GM19238 (cell line): Measurements from ENCODE around the gene NAV1.
"Not testable (repeated sequence)": the region's sequence is repeated elsewhere in the genome, so short reads cannot be mapped to it uniquely, and the experiment has no call there.

ENCODE experiments used
- DNase-seq: peaks from one replicate; pipeline ENCODE4 v3.0.0; 2011; ENCODE audit warnings: low spot score; ENCODE audit not compliant: insufficient read length

The NAV1 gene

GRCh38 chr1:201565024-201565730 lies 26.2 kb downstream of the NAV1 start:
- no peak for DNase-seq

GRCh38 chr1:201565771-201566528 lies 27.0 kb downstream of the NAV1 start:
- no peak for DNase-seq

GRCh38 chr1:201566529-201566823 lies 27.5 kb downstream of the NAV1 start:
- DNase-seq = no peak

- DNase-seq = no peak
These were observed 28.2 kb downstream of the NAV1 start for GRCh38 chr1:201566933-201567801.

- DNase-seq = no peak
These were observed 29.3 kb downstream of the NAV1 start for GRCh38 chr1:201568265-201568664.

GRCh38 chr1:201568859-201569294 lies 29.9 kb downstream of the NAV1 start:
- DNase-seq = no peak

- DNase-seq = no peak
These were observed 31.4 kb downstream of the NAV1 start for GRCh38 chr1:201570181-201570885.

GRCh38 chr1:201570886-201571624 lies 32.1 kb downstream of the NAV1 start:
- DNase-seq = no peak

- no peak for DNase-seq
These were observed 34.1 kb downstream of the NAV1 start for GRCh38 chr1:201573030-201573429.

- DNase-seq = no peak
These were observed 35.0 kb downstream of the NAV1 start for GRCh38 chr1:201573923-201574322.

GRCh38 chr1:201575912-201576311 lies 37.0 kb downstream of the NAV1 start:
- DNase-seq = no peak

- DNase-seq = no peak
These were observed 38.0 kb downstream of the NAV1 start for GRCh38 chr1:201576914-201577313.

- DNase-seq = no peak
These were observed 39.3 kb downstream of the NAV1 start for GRCh38 chr1:201578008-201578888.

- not testable (repeated sequence) for DNase-seq
These were observed 42.4 kb downstream of the NAV1 start for GRCh38 chr1:201581371-201581770.

GRCh38 chr1:201582705-201583442 lies 43.9 kb downstream of the NAV1 start:
- no peak for DNase-seq

- DNase-seq = no peak
These were observed 44.7 kb downstream of the NAV1 start for GRCh38 chr1:201583663-201584062.

GRCh38 chr1:201584471-201585092 lies 45.7 kb downstream of the NAV1 start:
- no peak for DNase-seq

GRCh38 chr1:201585093-201585483 lies 46.2 kb downstream of the NAV1 start:
- no peak for DNase-seq

- no peak for DNase-seq
These were observed 47.0 kb downstream of the NAV1 start for GRCh38 chr1:201585901-201586300.
